Measurements from ENCODE around the gene MLANA.

GRCh38 chr9:5893134-5893505 is 2.4 kb downstream of the MLANA start:
- TF ChIP-seq EZH2 (IDR thresholded peaks at IDR 0.05; ENCODE audit: low read length, missing control alignments), result no peak
- TF ChIP-seq, protein P1, sequence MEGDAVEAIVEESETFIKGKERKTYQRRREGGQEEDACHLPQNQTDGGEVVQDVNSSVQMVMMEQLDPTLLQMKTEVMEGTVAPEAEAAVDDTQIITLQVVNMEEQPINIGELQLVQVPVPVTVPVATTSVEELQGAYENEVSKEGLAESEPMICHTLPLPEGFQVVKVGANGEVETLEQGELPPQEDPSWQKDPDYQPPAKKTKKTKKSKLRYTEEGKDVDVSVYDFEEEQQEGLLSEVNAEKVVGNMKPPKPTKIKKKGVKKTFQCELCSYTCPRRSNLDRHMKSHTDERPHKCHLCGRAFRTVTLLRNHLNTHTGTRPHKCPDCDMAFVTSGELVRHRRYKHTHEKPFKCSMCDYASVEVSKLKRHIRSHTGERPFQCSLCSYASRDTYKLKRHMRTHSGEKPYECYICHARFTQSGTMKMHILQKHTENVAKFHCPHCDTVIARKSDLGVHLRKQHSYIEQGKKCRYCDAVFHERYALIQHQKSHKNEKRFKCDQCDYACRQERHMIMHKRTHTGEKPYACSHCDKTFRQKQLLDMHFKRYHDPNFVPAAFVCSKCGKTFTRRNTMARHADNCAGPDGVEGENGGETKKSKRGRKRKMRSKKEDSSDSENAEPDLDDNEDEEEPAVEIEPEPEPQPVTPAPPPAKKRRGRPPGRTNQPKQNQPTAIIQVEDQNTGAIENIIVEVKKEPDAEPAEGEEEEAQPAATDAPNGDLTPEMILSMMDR (conservative IDR thresholded peaks at IDR 0.05 in 1 of 2, IDR thresholded peaks at IDR 0.05 in 1 of 2; ENCODE audit: low read depth in 1 of 2, low read length in 2 of 2), result no peak

Measured in fibroblast of lung (primary cell).